Parathyroid adenoma (tissue), 2 donors: Measurements from ENCODE around the gene DOCK3.
"Not testable (repeated sequence)": the region's sequence is repeated elsewhere in the genome, so short reads cannot be mapped to it uniquely, and the experiment has no call there.

Source experiments
- H2AFZ ChIP-seq: fragments of 300-600 bp; sonication (generic); one replicate; pipeline ENCODE4 v1.7.0; 2017; ENCODE audit warnings: antibody characterized with exemption, mild to moderate bottlenecking
- H3K27ac ChIP-seq: fragments of 300-600 bp; sonication (generic); one replicate; pipeline ENCODE4 v1.7.0; 2017
- H3K27me3 ChIP-seq: fragments of 300-600 bp; sonication (generic); one replicate; pipeline ENCODE4 v1.7.0; 2017; ENCODE audit warnings: low read length; ENCODE audit not compliant: control insufficient read depth, insufficient read depth
- H3K36me3 ChIP-seq: fragments of 300-600 bp; sonication (generic); one replicate; pipeline ENCODE4 v1.7.0; 2017; ENCODE audit warnings: low read length; ENCODE audit not compliant: control insufficient read depth, insufficient read depth
- H3K4me1 ChIP-seq: fragments of 300-600 bp; sonication (generic); one replicate; pipeline ENCODE4 v1.7.0; 2017; ENCODE audit warnings: control low read depth
- H3K4me2 ChIP-seq: fragments of 300-600 bp; sonication (generic); one replicate; pipeline ENCODE4 v1.7.0; 2017; ENCODE audit warnings: low read length
- H3K4me3 ChIP-seq: fragments of 300-600 bp; sonication (generic); one replicate; pipeline ENCODE4 v1.7.0; 2017; ENCODE audit warnings: low read depth, low read length
- H3K79me2 ChIP-seq: fragments of 300-600 bp; sonication (generic); one replicate; pipeline ENCODE4 v1.7.0; 2017; ENCODE audit warnings: control low read depth
- H3K9ac ChIP-seq: fragments of 300-600 bp; sonication (generic); one replicate; pipeline ENCODE4 v1.7.0; 2017; ENCODE audit warnings: mild to moderate bottlenecking
- H3K9me3 ChIP-seq: fragments of 300-600 bp; sonication (generic); one replicate; pipeline ENCODE4 v1.7.0; 2017; ENCODE audit warnings: low read length; ENCODE audit not compliant: control insufficient read depth
- TF ChIP-seq, protein P1 (sequence below): fragments of 300-600 bp; sonication (generic); IDR thresholded peaks from one replicate; pipeline ENCODE4 v1.7.0; 2017; ENCODE audit warnings: antibody characterized with exemption, mild to moderate bottlenecking
- donor health status: primary hyperparathyroidism.

The DOCK3 gene

DNA sequence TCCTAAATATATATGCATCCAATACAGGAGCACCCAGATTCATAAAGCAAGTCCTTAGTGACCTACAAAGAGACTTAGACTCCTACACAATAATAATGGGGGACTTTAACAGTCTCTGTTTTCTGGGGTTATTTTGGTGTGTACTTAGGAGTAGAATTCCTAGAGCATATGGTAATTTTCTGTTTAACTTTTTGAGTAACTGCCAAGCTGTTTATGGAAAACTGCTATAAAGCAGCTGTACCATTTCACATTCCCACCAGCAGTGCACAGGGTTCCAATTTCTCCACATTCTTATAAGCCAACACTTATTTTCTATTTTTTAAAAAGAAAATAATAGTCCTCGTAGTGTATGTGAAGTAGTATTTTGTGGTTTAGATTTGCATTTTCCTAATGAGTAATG, 68.9 kb downstream of the DOCK3 start:
- Histone ChIP-seq H3K36me3 (no peaks in the 10 kb centered on the region), H3K27me3 (no peaks in the 10 kb centered on the region), H3K27ac (no peak overlapping the region), H3K79me2 (peaks cover 5% of the 10 kb centered on the region), H3K9ac (no peak overlapping the region), H3K4me2 (no peak overlapping the region), H2AFZ (no peak overlapping the region), H3K9me3 (no peaks in the 10 kb centered on the region), H3K4me3 (no peak overlapping the region), H3K4me1 (peaks cover 4% of the 10 kb centered on the region)
- TF ChIP-seq, protein P1, sequence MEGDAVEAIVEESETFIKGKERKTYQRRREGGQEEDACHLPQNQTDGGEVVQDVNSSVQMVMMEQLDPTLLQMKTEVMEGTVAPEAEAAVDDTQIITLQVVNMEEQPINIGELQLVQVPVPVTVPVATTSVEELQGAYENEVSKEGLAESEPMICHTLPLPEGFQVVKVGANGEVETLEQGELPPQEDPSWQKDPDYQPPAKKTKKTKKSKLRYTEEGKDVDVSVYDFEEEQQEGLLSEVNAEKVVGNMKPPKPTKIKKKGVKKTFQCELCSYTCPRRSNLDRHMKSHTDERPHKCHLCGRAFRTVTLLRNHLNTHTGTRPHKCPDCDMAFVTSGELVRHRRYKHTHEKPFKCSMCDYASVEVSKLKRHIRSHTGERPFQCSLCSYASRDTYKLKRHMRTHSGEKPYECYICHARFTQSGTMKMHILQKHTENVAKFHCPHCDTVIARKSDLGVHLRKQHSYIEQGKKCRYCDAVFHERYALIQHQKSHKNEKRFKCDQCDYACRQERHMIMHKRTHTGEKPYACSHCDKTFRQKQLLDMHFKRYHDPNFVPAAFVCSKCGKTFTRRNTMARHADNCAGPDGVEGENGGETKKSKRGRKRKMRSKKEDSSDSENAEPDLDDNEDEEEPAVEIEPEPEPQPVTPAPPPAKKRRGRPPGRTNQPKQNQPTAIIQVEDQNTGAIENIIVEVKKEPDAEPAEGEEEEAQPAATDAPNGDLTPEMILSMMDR, result no peak

DNA sequence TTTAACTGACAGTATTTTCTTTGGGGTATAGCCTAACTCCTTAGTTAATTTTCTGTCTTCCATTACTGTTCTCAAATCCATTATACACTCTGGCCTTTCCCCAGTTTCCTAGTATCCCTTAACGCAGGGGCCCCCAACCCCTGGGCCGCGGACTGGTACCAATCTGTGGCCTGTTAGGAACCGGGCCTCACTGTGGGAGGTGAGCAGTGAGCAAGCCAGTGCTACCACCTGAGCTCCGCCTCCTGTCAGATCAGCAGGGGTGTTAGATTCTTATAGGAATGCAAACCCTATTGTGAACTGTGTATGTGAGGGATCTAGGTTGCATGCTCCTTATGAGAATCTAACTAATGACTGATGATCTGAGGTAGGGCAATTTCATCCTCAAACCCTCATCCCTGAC, 75.1 kb downstream of the DOCK3 start:
- Histone ChIP-seq H3K9me3 (no peaks in the 10 kb centered on the region), H2AFZ (no peak overlapping the region), H3K79me2 (peaks cover 18% of the 10 kb centered on the region), H3K4me2 (no peak overlapping the region), H3K4me1 (peaks cover 6% of the 10 kb centered on the region), H3K4me3 (no peak overlapping the region), H3K27me3 (no peaks in the 10 kb centered on the region), H3K27ac (no peak overlapping the region), H3K9ac (no peak overlapping the region), H3K36me3 (no peaks in the 10 kb centered on the region)
- TF ChIP-seq, protein P1, result no peak

DNA sequence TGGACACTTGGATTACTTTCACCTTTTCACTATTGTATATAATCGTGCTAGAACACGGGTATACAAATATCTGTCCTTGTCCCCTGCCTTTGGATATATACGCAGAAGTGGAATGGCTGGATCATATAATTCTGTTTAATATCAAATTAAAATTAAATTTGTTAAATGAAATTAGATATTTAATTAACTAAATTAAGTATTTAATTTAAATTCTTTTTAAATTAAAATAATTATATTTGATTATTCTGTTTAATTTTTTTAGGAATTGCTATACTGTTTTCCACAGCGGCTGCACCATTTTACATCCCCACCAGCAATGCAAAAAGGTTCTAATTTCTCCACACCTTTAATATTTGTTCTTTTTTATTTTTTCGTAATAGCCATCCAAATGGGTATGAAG, 84.3 kb downstream of the DOCK3 start:
- H3K79me2 ChIP-seq, result peaks cover 6% of the 10 kb centered on the region
- H3K27me3 ChIP-seq, result no peaks in the 10 kb centered on the region
- H3K9me3 ChIP-seq, result no peaks in the 10 kb centered on the region
- H3K4me1 ChIP-seq, result peaks cover 4% of the 10 kb centered on the region
- no peak overlapping the region for H3K4me2 ChIP-seq
- no peak overlapping the region for H3K27ac ChIP-seq
- H3K9ac ChIP-seq, result no peak overlapping the region
- H3K36me3 ChIP-seq, result no peaks in the 10 kb centered on the region
- TF ChIP-seq, protein P1, result no peak
- no peak overlapping the region for H2AFZ ChIP-seq
- no peak overlapping the region for H3K4me3 ChIP-seq

DNA sequence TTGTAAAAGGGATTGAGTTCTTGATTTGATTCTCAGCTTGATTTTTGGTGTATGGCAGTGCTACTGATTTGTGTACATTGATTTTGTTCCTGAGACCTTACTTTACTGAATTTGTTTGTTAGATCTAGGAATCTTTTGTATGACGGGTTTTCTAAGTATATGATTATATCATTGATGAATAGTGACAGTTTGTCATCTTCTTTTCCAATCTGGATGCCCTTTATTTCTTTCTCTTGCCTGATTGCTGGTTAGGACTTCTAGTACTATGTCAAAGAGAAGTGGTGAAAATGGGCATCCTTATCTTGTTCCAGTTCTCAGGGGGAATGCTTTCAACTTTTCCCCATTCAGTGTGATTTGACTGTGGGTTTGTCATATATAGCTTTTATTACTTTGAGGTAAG, 103.0 kb downstream of the DOCK3 start:
- H3K4me1 ChIP-seq, result no peaks in the 10 kb centered on the region
- no peak overlapping the region for H3K9ac ChIP-seq
- no peak overlapping the region for H2AFZ ChIP-seq
- TF ChIP-seq, protein P1, result no peak
- H3K36me3 ChIP-seq, result no peaks in the 10 kb centered on the region
- H3K27ac ChIP-seq, result no peak overlapping the region
- H3K27me3 ChIP-seq, result no peaks in the 10 kb centered on the region
- no peak overlapping the region for H3K4me3 ChIP-seq
- no peaks in the 10 kb centered on the region for H3K9me3 ChIP-seq
- no peak overlapping the region for H3K4me2 ChIP-seq
- no peaks in the 10 kb centered on the region for H3K79me2 ChIP-seq

DNA sequence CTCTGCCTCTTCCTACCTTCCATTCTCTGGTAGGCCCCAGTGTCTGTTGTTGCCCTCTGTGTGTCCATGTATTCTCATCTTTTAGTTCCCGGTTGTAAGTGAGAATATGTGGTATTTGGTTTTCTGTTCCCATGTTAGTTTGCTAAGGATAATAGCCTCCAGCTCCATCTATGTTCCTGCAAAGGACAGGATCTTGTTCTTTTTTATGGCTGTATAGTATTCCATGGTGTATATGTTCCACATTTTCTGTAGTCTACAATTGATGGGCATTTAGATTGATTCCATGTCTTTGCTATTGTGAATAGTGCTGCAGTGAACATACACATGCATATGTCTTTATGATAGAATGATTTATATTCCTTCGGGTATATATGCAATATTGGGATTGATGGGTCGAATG, 107.0 kb downstream of the DOCK3 start:
- H3K79me2 ChIP-seq, H3K9ac ChIP-seq, H3K9me3 ChIP-seq, H3K36me3 ChIP-seq, H2AFZ ChIP-seq, H3K4me3 ChIP-seq, H3K4me2 ChIP-seq, H3K27ac ChIP-seq, H3K27me3 ChIP-seq, H3K4me1 ChIP-seq: not testable (repeated sequence)
